HCT116 (cell line): ENCODE data around the gene HOXC12. TPM values are rescaled to one million over a fixed set of nuclear protein-coding genes. Genes with fewer than 3 reads are reported as not detected.

Experiments
- ATAC-seq: fragments of 200-7000 bp; cut with Tn5 transposase; 2 replicates; pipeline ENCODE4 v1.9.1; 2020; ENCODE audit warnings: mild to moderate bottlenecking, moderate library complexity
- BruUV-seq: library from RNA; stranded (reverse); fragments of 400-500 nt; replicated peaks from 2 replicates; lab custom pipeline; 2021; lab: Mats Ljungman, UMichigan
- CTCF ChIA-PET: fragments of 300-600 bp; sonication (Branson Sonifier 250); formaldehyde crosslinking; loops from one replicate; lab custom pipeline; 2021; ENCODE audit warnings: antibody characterized with exemption; lab: Charles Lee
- POLR2A ChIA-PET: fragments of 300-600, 350-600 bp; sonication (Branson Sonifier 250); formaldehyde crosslinking; loops from one replicate; lab custom pipeline; 2021; ENCODE audit warnings: antibody characterized with exemption; lab: Charles Lee
- RAD21 ChIA-PET, 2 experiments: fragments of 300-600 bp; sonication (Branson Sonifier 250); formaldehyde crosslinking; loops; one replicate each; lab custom pipeline; 2023; ENCODE audit warnings: low total read pairs in 2 of 2; ENCODE audit not compliant: uncharacterized antibody in 2 of 2, unreplicated experiment in 2 of 2, low non-redundant PET in 1 of 2; lab: Charles Lee
- DNase-seq: peaks from one replicate; pipeline ENCODE4 v3.0.0-alpha.2; 2010; ENCODE audit warnings: low read depth, low spot score
- H2AFZ ChIP-seq: fragments of 200-600 bp; shearing (Covaris generic), sonication (generic); 2 replicates; pipeline ENCODE4 v1.6.1; 2017; ENCODE audit warnings: low read depth, mixed run types, mixed read lengths, antibody characterized with exemption, low read length; ENCODE audit not compliant: poor library complexity, severe bottlenecking
- H3K27ac ChIP-seq: 2 replicates; pipeline ENCODE4 v1.5.1; 2012; ENCODE audit warnings: low read depth, low read length
- H3K27me3 ChIP-seq: fragments of 200-600 bp; sonication (generic); 2 replicates; pipeline ENCODE4 v1.6.1; 2016; ENCODE audit warnings: mixed run types, low read length, mixed read lengths; ENCODE audit not compliant: insufficient read depth
- H3K36me3 ChIP-seq, 2 experiments: fragments of 200-500 bp in 1 of 2; fragments of 200-600 bp in 1 of 2; sonication (Bioruptor generic) in 1 of 2; sonication (generic) in 1 of 2; 2 replicates each; pipeline versions ENCODE4 v1.5.1 to v1.6.1; 2014 to 2016; ENCODE audit warnings: low read length in 2 of 2, inconsistent platforms in 1 of 2, mixed read lengths in 1 of 2, mixed run types in 1 of 2; ENCODE audit not compliant: insufficient read depth in 2 of 2, control insufficient read depth in 1 of 2
- H3K4me1 ChIP-seq, 2 experiments: fragments of 200-600 bp in 1 of 2; sonication (generic) in 1 of 2; 2 replicates each; pipeline versions ENCODE4 v1.5.1 to v1.6.1; 2012 to 2017; ENCODE audit warnings: low read length in 2 of 2, inconsistent platforms in 1 of 2, mild to moderate bottlenecking in 1 of 2, mixed read lengths in 1 of 2, mixed run types in 1 of 2, moderate library complexity in 1 of 2; ENCODE audit not compliant: insufficient read depth in 2 of 2, control insufficient read depth in 1 of 2
- H3K4me2 ChIP-seq: fragments of 200-600 bp; sonication (generic); 2 replicates; pipeline ENCODE4 v1.6.1; 2017; ENCODE audit warnings: mixed run types, low read length, mixed read lengths
- H3K4me3 ChIP-seq, 2 experiments: fragments of 200-600 bp in 1 of 2; sonication (generic) in 1 of 2; replicated peaks in 1 of 2; 2 replicates each; pipeline ENCODE4 v1.5.1; 2011 to 2016; ENCODE audit warnings: low read length in 2 of 2, control low read depth in 1 of 2, low read depth in 1 of 2, mild to moderate bottlenecking in 1 of 2, mixed read lengths in 1 of 2, mixed run types in 1 of 2
- H3K79me2 ChIP-seq: fragments of 200-600 bp; sonication (generic); 2 replicates; pipeline ENCODE4 v1.6.1; 2017; ENCODE audit warnings: mild to moderate bottlenecking, mixed run types, low read length, moderate library complexity, mixed read lengths; ENCODE audit not compliant: insufficient read depth
- H3K9ac ChIP-seq: fragments of 200-600 bp; sonication (generic); 2 replicates; pipeline ENCODE4 v1.6.1; 2016; ENCODE audit warnings: low read length, mixed read lengths
- H3K9me2 ChIP-seq: fragments of 200-600 bp; sonication (generic), shearing (Covaris generic); 2 replicates; pipeline ENCODE4 v1.6.1; 2017; ENCODE audit warnings: mixed run types, mild to moderate bottlenecking, moderate library complexity; ENCODE audit not compliant: insufficient read depth
- H3K9me3 ChIP-seq, 2 experiments: fragments of 200-500 bp in 1 of 2; fragments of 200-600 bp in 1 of 2; sonication (Bioruptor generic) in 1 of 2; sonication (generic) in 1 of 2; 2 replicates each; pipeline ENCODE4 v1.6.1; 2014 to 2017; ENCODE audit warnings: low read length in 2 of 2, mixed read lengths in 2 of 2, inconsistent platforms in 1 of 2, low read depth in 1 of 2, mild to moderate bottlenecking in 1 of 2, mixed run types in 1 of 2, moderate library complexity in 1 of 2; ENCODE audit not compliant: control insufficient read depth in 1 of 2, insufficient read depth in 1 of 2
- H4K20me1 ChIP-seq: fragments of 200-600 bp; sonication (generic), shearing (Covaris generic); 2 replicates; pipeline ENCODE4 v1.6.1; 2017; ENCODE audit warnings: mixed run types, mild to moderate bottlenecking, moderate library complexity; ENCODE audit not compliant: insufficient read depth
- EGR1 ChIP-seq: IDR thresholded peaks from 2 replicates; pipeline ENCODE4 v1.6.1; 2012; ENCODE audit warnings: low read depth
- EZH2 ChIP-seq: fragments of 200-600 bp; sonication (generic); IDR thresholded peaks from 2 replicates; pipeline ENCODE4 v1.6.1; 2017; ENCODE audit warnings: antibody characterized with exemption, mixed run types
- POLR2AphosphoS5 ChIP-seq: IDR thresholded peaks from 2 replicates; pipeline ENCODE4 v1.6.1; 2011; ENCODE audit warnings: mild to moderate bottlenecking, low read depth, low read length, moderate library complexity
- SP1 ChIP-seq: IDR thresholded peaks from 2 replicates; pipeline ENCODE4 v1.6.1; 2012; ENCODE audit warnings: low read depth
- SRF ChIP-seq: IDR thresholded peaks from 2 replicates; pipeline ENCODE4 v1.6.1; 2012; ENCODE audit warnings: low read depth
- TCF7L2 ChIP-seq: IDR thresholded peaks from 2 replicates; pipeline ENCODE4 v1.7.0; 2011; ENCODE audit warnings: borderline replicate concordance, inconsistent platforms; ENCODE audit not compliant: insufficient read depth, insufficient read length; ENCODE audit errors: extremely low read depth
- YY1 ChIP-seq: IDR thresholded peaks from 2 replicates; pipeline ENCODE4 v1.6.1; 2011; ENCODE audit warnings: low read length, low read depth, moderate library complexity, mild to moderate bottlenecking; ENCODE audit not compliant: insufficient replicate concordance; ENCODE audit errors: extremely low read depth
- ZFX ChIP-seq: fragments of 450-650 bp; IDR thresholded peaks from 2 replicates; pipeline ENCODE4 v1.6.1; 2017
- ZNF274 ChIP-seq: fragments of 200-500 bp; sonication (Bioruptor generic); IDR thresholded peaks from 2 replicates; pipeline ENCODE4 v1.6.1; 2014; ENCODE audit warnings: mild to moderate bottlenecking, low read depth, low read length, inconsistent platforms
- intact Hi-C: fragments of 100-400 bp; cut with micrococcal nuclease; formaldehyde crosslinking; loops from 2 replicates; pipeline ENCODE4 v1.10.0; 2022
- total RNA-seq: library from RNA; stranded (reverse); gene quantifications from one replicate; pipeline ENCODE4 v1.2.1, GENCODE V29; 2021; ENCODE audit not compliant: unreplicated experiment
- TF ChIP-seq, protein P1 (sequence below): IDR thresholded peaks from 2 replicates; pipeline ENCODE4 v1.6.1; 2012

Gene HOXC12
- total RNA-seq, 1 experiment from 2014 or later = not detected

DNA sequence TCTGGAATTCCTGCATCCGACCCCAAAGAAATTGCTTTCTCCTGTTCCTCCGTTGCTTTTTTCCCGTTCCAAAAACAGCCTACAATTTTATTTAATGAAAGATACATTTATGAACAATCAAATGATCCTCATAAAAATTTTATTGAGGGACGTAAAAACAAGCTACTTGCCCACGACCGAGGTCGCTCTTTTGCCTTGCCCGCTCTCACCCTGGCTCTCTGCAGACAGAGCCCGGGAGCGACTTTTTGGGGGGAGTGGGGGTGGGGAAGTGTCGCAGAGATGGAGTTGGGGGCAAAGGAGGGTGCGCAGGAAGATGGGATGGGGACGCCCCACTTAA lies 44.2 kb downstream of the HOXC12 start:
- Histone ChIP-seq H3K27me3 (no peaks in the 10 kb centered on the region), H4K20me1 (no peaks in the 10 kb centered on the region), H3K27ac (no peak overlapping the region), H3K4me1 (peaks cover 21 to 44% of the 10 kb centered on the region in 2 experiments), H3K36me3 (peaks cover 0 to 6% of the 10 kb centered on the region in 2 experiments; a peak in 1 of 4 replicates), H3K9me3 (no peaks in the 10 kb centered on the region), H3K79me2 (peaks cover 50% of the 10 kb centered on the region), H3K9me2 (no peaks in the 10 kb centered on the region), H3K9ac (0 out of 2 replicates have a peak overlapping the region, but pooled peaks have one; percentile 11), H3K4me2 (peak overlapping the region; percentile 88), H2AFZ (no peak overlapping the region), H3K4me3 (peak overlapping the region; percentile 82 to 84; a peak in 2 of 4 replicates)
- DNase-seq (no peak), ATAC-seq (no peak)
- ChIA-PET POLR2A (interaction anchor here (0.6 to 3.4 kb wide), 3 partner anchors 9 to 192 kb away, joined by 3 to 9 read pairs (median 3); no protein-coding TSS in a partner anchor), CTCF (interaction anchor here (0.9 to 4.7 kb wide), 5 partner anchors 11 to 209 kb away, joined by 3 to 22 read pairs (median 5); partner anchors contain the start of gene HOXC10), RAD21 (no interaction called here)
- intact Hi-C loops = no loop called here
- TF ChIP-seq EZH2 (no peak), ZNF274 (no peak), YY1 (no peak), SP1 (no peak), SRF (no peak), EGR1 (no peak), TCF7L2 (no peak)
- TF ChIP-seq, protein P1, sequence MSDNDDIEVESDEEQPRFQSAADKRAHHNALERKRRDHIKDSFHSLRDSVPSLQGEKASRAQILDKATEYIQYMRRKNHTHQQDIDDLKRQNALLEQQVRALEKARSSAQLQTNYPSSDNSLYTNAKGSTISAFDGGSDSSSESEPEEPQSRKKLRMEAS = no peak
- no TSS peak for BruUV-seq

DNA sequence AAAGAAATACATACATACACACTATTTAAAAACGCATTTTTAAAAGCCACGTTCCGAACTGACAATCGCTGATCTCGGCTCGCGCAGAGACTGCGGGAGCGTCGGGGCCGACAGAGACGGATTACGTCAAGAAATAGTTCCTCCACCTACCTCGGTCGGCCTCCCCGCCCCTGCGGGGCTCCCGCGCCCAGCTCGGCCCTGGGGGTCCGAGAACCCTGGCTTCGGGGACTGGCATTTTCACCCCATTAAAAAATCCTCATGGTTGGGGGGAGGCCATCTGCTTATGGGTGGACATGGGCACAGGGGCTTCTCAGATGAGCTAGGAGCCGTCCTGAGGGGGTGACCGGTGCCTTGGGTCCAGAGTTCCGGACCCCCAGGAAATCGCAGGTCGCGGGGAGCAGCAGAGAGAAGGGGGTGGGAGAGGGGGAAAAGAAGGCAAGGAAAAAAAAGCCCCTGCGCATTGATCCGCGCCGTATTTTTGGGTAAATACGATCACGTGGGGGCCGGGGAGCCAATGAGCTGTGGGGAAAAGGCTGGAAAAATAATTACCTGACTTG lies 44.9 kb downstream of the HOXC12 start:
- Histone ChIP-seq H3K36me3 (peaks cover 0 to 6% of the 10 kb centered on the region in 2 experiments; a peak in 1 of 4 replicates), H3K4me1 (peaks cover 17 to 36% of the 10 kb centered on the region in 2 experiments), H3K4me3 (peak overlapping the region; percentile 82 to 84), H3K79me2 (peaks cover 50% of the 10 kb centered on the region), H3K27me3 (no peaks in the 10 kb centered on the region), H3K4me2 (peak overlapping the region; percentile 88), H2AFZ (peak overlapping the region; percentile 52), H3K27ac (peak overlapping the region; percentile 67), H3K9me2 (no peaks in the 10 kb centered on the region), H3K9me3 (no peaks in the 10 kb centered on the region), H4K20me1 (no peaks in the 10 kb centered on the region), H3K9ac (peak overlapping the region; percentile 94)
- TF ChIP-seq POLR2AphosphoS5 (peak; percentile 68; the same call in 1 of the 2 replicates), ZFX (no peak)
- POLR2A ChIA-PET = interaction anchor here (0.6 to 1.8 kb wide), 6 partner anchors 10 to 325 kb away, joined by 3 to 23 read pairs (median 4); partner anchors contain the start of genes COPZ1 and HOXC10
- RAD21 ChIA-PET = interaction anchor here (0.7 kb wide), 2 partner anchors 18 to 202 kb away, joined by 3 to 4 read pairs; no protein-coding TSS in a partner anchor
- DNase-seq = peak; percentile 75
- BruUV-seq = TSS peak; percentile 64
- ATAC-seq = peak; percentile 27
- CTCF ChIA-PET = interaction anchor here (0.6 to 4.7 kb wide), 13 partner anchors 15 to 380 kb away, joined by 3 to 22 read pairs (median 5); partner anchors contain the start of genes HOXC10 and HOXC5
- intact Hi-C loops = no loop called here
